B cell (primary cell): ENCODE results near the gene RCAN3. TPM values are rescaled to one million over a fixed set of nuclear protein-coding genes. Genes with fewer than 3 reads are reported as not detected.

ENCODE experiments used
- ATAC-seq: fragments of 200-7000 bp; cut with Tn5 transposase; one replicate; pipeline ENCODE4 v1.10.0; 2021; ENCODE audit warnings: low read depth, mild to moderate bottlenecking, moderate number of reproducible peaks, moderate library complexity
- CTCF ChIA-PET: fragments of 350-600 bp; sonication (Branson Sonifier 250); formaldehyde crosslinking; loops from one replicate; lab custom pipeline; 2021; ENCODE audit warnings: antibody characterized with exemption, inconsistent platforms; lab: Charles Lee
- POLR2A ChIA-PET: fragments of 350-600 bp; sonication (Branson Sonifier 250); formaldehyde crosslinking; loops from one replicate; lab custom pipeline; 2021; ENCODE audit warnings: antibody characterized with exemption; lab: Charles Lee
- DNase-seq: peaks from one replicate; pipeline ENCODE4 v3.0.0; 2013
- H2AFZ ChIP-seq: 2 replicates; pipeline ENCODE4 v1.6.1; 2012; ENCODE audit warnings: mild to moderate bottlenecking, low read depth, low read length; ENCODE audit not compliant: insufficient read depth, poor library complexity, severe bottlenecking
- H3K27ac ChIP-seq, 2 donors: 1 replicate in 1 of 2; 2 replicates in 1 of 2; pipeline ENCODE4 v1.5.1; 2012 to 2013; ENCODE audit warnings: low read length in 2 of 2, mild to moderate bottlenecking in 2 of 2, moderate library complexity in 1 of 2
- H3K27me3 ChIP-seq, 4 experiments: fragments of 200-600 bp in 1 of 4; sonication (generic) in 1 of 4; replicated peaks in 1 of 4; 1 replicate in 2 of 4; 2 replicates in 2 of 4; pipeline versions ENCODE4 v1.6.1 to v1.7.0; 2013 to 2016; ENCODE audit warnings: low read length in 3 of 4, mild to moderate bottlenecking in 2 of 4, mixed read lengths in 1 of 4, moderate library complexity in 1 of 4; ENCODE audit not compliant: insufficient read depth in 4 of 4, control insufficient read depth in 3 of 4; ENCODE audit errors: control extremely low read depth in 1 of 4
- H3K36me3 ChIP-seq, 2 experiments: replicated peaks in 1 of 2; 1 replicate in 1 of 2; 2 replicates in 1 of 2; pipeline versions ENCODE4 v1.6.1 to v1.7.1; 2013; ENCODE audit warnings: low read length in 1 of 2; ENCODE audit not compliant: insufficient read depth in 2 of 2, control insufficient read depth in 1 of 2; ENCODE audit errors: control extremely low read depth in 1 of 2, extremely low read depth in 1 of 2
- H3K4me1 ChIP-seq, 2 donors: fragments of 200-600 bp in 1 of 2; sonication (generic) in 1 of 2; 1 replicate in 1 of 2; 2 replicates in 1 of 2; pipeline versions ENCODE4 v1.5.1 to v1.6.1; 2013 to 2017; ENCODE audit warnings: low read length in 2 of 2; ENCODE audit not compliant: control insufficient read depth in 2 of 2, insufficient read depth in 2 of 2
- H3K4me2 ChIP-seq: replicated peaks from 2 replicates; pipeline ENCODE3; 2012; ENCODE audit warnings: mild to moderate bottlenecking, low read depth, low read length; ENCODE audit not compliant: poor library complexity, severe bottlenecking
- H3K4me3 ChIP-seq, 5 experiments: fragments of 200-600 bp in 1 of 5; sonication (generic) in 1 of 5; 1 replicate in 3 of 5; 2 replicates in 2 of 5; pipeline versions ENCODE4 v1.5.1 to v1.7.0; 2011 to 2016; ENCODE audit warnings: low read length in 4 of 5, mild to moderate bottlenecking in 4 of 5, low read depth in 2 of 5, control low read depth in 1 of 5, moderate library complexity in 1 of 5; ENCODE audit not compliant: insufficient read depth in 1 of 5; ENCODE audit errors: control extremely low read depth in 1 of 5, extremely low read depth in 1 of 5
- H3K79me2 ChIP-seq: fragments of 200-600 bp; sonication (generic); one replicate; pipeline ENCODE4 v1.6.0; 2016; ENCODE audit warnings: low read length; ENCODE audit not compliant: control insufficient read depth, insufficient read depth
- H3K9ac ChIP-seq: fragments of 200-600 bp; sonication (generic); 2 replicates; pipeline ENCODE4 v1.6.1; 2017; ENCODE audit warnings: mild to moderate bottlenecking, low read length, moderate library complexity
- H3K9me3 ChIP-seq, 3 donors: one replicate each; pipeline versions ENCODE4 v1.6.1 to v1.7.1; 2013; ENCODE audit warnings: low read length in 2 of 3; ENCODE audit not compliant: control insufficient read depth in 2 of 3, insufficient read depth in 1 of 3; ENCODE audit errors: control extremely low read depth in 1 of 3
- H4K20me1 ChIP-seq: 2 replicates; pipeline ENCODE4 v1.6.0; 2012; ENCODE audit warnings: mild to moderate bottlenecking, low read length; ENCODE audit not compliant: insufficient read depth, control insufficient read depth, poor library complexity, severe bottlenecking
- H3K27ac Mint-ChIP-seq: one replicate; pipeline ENCODE4 v1.8.0; 2021; ENCODE audit warnings: mixed read lengths
- H3K27me3 Mint-ChIP-seq: one replicate; pipeline ENCODE4 v1.8.0; 2021; ENCODE audit warnings: mixed read lengths
- H3K4me1 Mint-ChIP-seq: one replicate; pipeline ENCODE4 v1.8.0; 2021; ENCODE audit warnings: mixed read lengths
- H3K4me3 Mint-ChIP-seq: one replicate; pipeline ENCODE4 v1.8.0; 2021; ENCODE audit warnings: mixed read lengths
- H3K9me3 Mint-ChIP-seq: one replicate; pipeline ENCODE4 v1.8.0; 2022; ENCODE audit warnings: mixed read lengths; ENCODE audit not compliant: insufficient read depth
- EZH2 ChIP-seq: IDR thresholded peaks from 2 replicates; pipeline ENCODE4 v1.6.1; 2012; ENCODE audit warnings: borderline replicate concordance, low read depth, mild to moderate bottlenecking, moderate library complexity, low read length; ENCODE audit not compliant: insufficient read depth, poor library complexity, severe bottlenecking
- WGBS: methylation state at CpG from one replicate; pipeline ENCODE4 v1.1.5; 2013; ENCODE audit warnings: missing lambda C conversion rate; ENCODE audit not compliant: insufficient coverage; 5-methylcytosine and 5-hydroxymethylcytosine counted together
- intact Hi-C: fragments of 100-400 bp; cut with micrococcal nuclease; formaldehyde crosslinking; loops from one replicate; pipeline ENCODE4 v1.10.0; 2022
- polyA plus RNA-seq: library from polyadenylated mRNA; depleted of rRNA; stranded (reverse); fragments of >200 nt; gene quantifications from 2 replicates; pipeline ENCODE4 v1.2.3, GENCODE V29; 2012
- total RNA-seq, 2 donors: library from RNA; stranded (reverse); fragments of 120-200 nt in 1 of 2; gene quantifications; 1 replicate in 1 of 2; 2 replicates in 1 of 2; pipeline versions ENCODE4 v1.2.3 to v1.2.4, GENCODE V29; 2013 to 2022
- TF ChIP-seq, protein P1 (sequence below): fragments of 200-600 bp; IDR thresholded peaks from one replicate; pipeline ENCODE4 v1.8.0; 2022; ENCODE audit warnings: antibody characterized with exemption, mild to moderate bottlenecking

Gene RCAN3
- total and polyA plus RNA-seq, 2 donors (not counting 1 experiment from before 2014, with no cell fraction given): 19.3 to 37.3 TPM

GRCh38 chr1:24540906-24541710, 38.5 kb downstream of the RCAN3 start:
- Histone ChIP-seq H3K4me1 (peaks cover 39 to 42% of the 10 kb centered on the region in 2 donors), H3K9ac (no peak overlapping the region), H2AFZ (no peak overlapping the region), H4K20me1 (no peaks in the 10 kb centered on the region), H3K27me3 (no peaks in the 10 kb centered on the region), H3K36me3 (no peaks in the 10 kb centered on the region), H3K9me3 (no peaks in the 10 kb centered on the region), H3K4me3 (no peak overlapping the region), H3K4me2 (peak overlapping the region; percentile 0), H3K79me2 (peaks cover 8% of the 10 kb centered on the region), H3K27ac (no peak overlapping the region)
- H3K27me3 Mint-ChIP-seq: no peaks in the 10 kb centered on the region
- peak; percentile 29 for ATAC-seq
- H3K9me3 Mint-ChIP-seq: no peaks in the 10 kb centered on the region
- CTCF ChIA-PET: interaction anchor here (0.6 to 1.8 kb wide), 6 partner anchors 12 to 149 kb away, joined by 3 to 7 read pairs (median 4); partner anchors contain the start of genes NIPAL3 and RCAN3
- H3K4me3 Mint-ChIP-seq: peak overlapping the region; percentile 52
- H3K4me1 Mint-ChIP-seq: peaks cover 50% of the 10 kb centered on the region
- DNase-seq: no peak
- POLR2A ChIA-PET: interaction anchor here (0.7 to 0.9 kb wide), 2 partner anchors 67 to 192 kb away, joined by 3 to 4 read pairs; no protein-coding TSS in a partner anchor
- TF ChIP-seq, protein P1, sequence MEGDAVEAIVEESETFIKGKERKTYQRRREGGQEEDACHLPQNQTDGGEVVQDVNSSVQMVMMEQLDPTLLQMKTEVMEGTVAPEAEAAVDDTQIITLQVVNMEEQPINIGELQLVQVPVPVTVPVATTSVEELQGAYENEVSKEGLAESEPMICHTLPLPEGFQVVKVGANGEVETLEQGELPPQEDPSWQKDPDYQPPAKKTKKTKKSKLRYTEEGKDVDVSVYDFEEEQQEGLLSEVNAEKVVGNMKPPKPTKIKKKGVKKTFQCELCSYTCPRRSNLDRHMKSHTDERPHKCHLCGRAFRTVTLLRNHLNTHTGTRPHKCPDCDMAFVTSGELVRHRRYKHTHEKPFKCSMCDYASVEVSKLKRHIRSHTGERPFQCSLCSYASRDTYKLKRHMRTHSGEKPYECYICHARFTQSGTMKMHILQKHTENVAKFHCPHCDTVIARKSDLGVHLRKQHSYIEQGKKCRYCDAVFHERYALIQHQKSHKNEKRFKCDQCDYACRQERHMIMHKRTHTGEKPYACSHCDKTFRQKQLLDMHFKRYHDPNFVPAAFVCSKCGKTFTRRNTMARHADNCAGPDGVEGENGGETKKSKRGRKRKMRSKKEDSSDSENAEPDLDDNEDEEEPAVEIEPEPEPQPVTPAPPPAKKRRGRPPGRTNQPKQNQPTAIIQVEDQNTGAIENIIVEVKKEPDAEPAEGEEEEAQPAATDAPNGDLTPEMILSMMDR: no peak
- no peak for TF ChIP-seq EZH2
- intact Hi-C loops: loop anchor here (2.0 kb wide), 2 partner anchors 14 to 102 kb away; partner anchors contain the start of gene SRRM1
- no CpG with 5 or more reads among the region's 7 CpGs for WGBS
- H3K27ac Mint-ChIP-seq: peak overlapping the region; percentile 64
